Measurements from ENCODE around the gene ZBTB18. TPM values are rescaled to one million over a fixed set of nuclear protein-coding genes. Genes with fewer than 3 reads are reported as not detected.

ZBTB18 gene
- polyA plus RNA-seq, 1 donor from 2014 or later: 30.6 TPM

GRCh38 chr1:244010703-244011123 lies 40.4 kb upstream of the ZBTB18 start:
- no peak overlapping the region for H3K9ac ChIP-seq (ENCODE audit: low read length)
- no peaks in the 10 kb centered on the region for H4K20me1 ChIP-seq (ENCODE audit: insufficient read depth)
- H3K4me3 ChIP-seq (ENCODE audit: low read length): no peak overlapping the region
- H3K9me2 ChIP-seq (ENCODE audit: insufficient read depth, low read length): no peaks in the 10 kb centered on the region
- peaks cover 3% of the 10 kb centered on the region for H3F3A ChIP-seq (ENCODE audit: insufficient read depth, low read length, poor library complexity, severe bottlenecking)
- no peaks in the 10 kb centered on the region for H3K27me3 ChIP-seq (ENCODE audit: insufficient read depth, low read depth, low read length)
- H3K27ac ChIP-seq (ENCODE audit: low read length): no peak overlapping the region
- no peaks in the 10 kb centered on the region for H3K79me2 ChIP-seq (replicated peaks; ENCODE audit: insufficient read depth, low read length)
- TF ChIP-seq POLR2AphosphoS5 (IDR thresholded peaks at IDR 0.05) (no peak), REST (IDR thresholded peaks at IDR 0.05; ENCODE audit: borderline replicate concordance) (no peak), SMC3 (conservative IDR thresholded peaks at IDR 0.05; ENCODE audit: poor library complexity) (no peak), RAD21 (conservative IDR thresholded peaks at IDR 0.05) (no peak), EP300 (conservative IDR thresholded peaks at IDR 0.05; ENCODE audit: poor library complexity, severe bottlenecking) (no peak), CTCF (IDR thresholded peaks at IDR 0.05; ENCODE audit: poor library complexity, severe bottlenecking) (no peak)
- no peaks in the 10 kb centered on the region for H3K36me3 ChIP-seq (ENCODE audit: insufficient read depth, low read length)
- no peaks in the 10 kb centered on the region for H3K9me3 ChIP-seq (ENCODE audit: low read length)
- no peak overlapping the region for H2AFZ ChIP-seq (ENCODE audit: low read depth, low read length)
- no peak overlapping the region for H3K4me2 ChIP-seq (ENCODE audit: low read length)

- Histone ChIP-seq H3K9ac (ENCODE audit: low read length) (no peak overlapping the region), H2AFZ (ENCODE audit: low read depth, low read length) (no peak overlapping the region), H3F3A (ENCODE audit: insufficient read depth, low read length, poor library complexity, severe bottlenecking) (peaks cover 3% of the 10 kb centered on the region), H3K9me3 (ENCODE audit: low read length) (no peaks in the 10 kb centered on the region), H3K9me2 (ENCODE audit: insufficient read depth, low read length) (no peaks in the 10 kb centered on the region), H3K4me3 (ENCODE audit: low read length) (no peak overlapping the region), H3K27ac (ENCODE audit: low read length) (no peak overlapping the region), H3K4me2 (ENCODE audit: low read length) (peak overlapping the region; percentile 61), H3K36me3 (ENCODE audit: insufficient read depth, low read length) (no peaks in the 10 kb centered on the region), H4K20me1 (ENCODE audit: insufficient read depth) (no peaks in the 10 kb centered on the region), H3K27me3 (ENCODE audit: insufficient read depth, low read depth, low read length) (no peaks in the 10 kb centered on the region), H3K79me2 (replicated peaks; ENCODE audit: insufficient read depth, low read length) (no peaks in the 10 kb centered on the region)
- TF ChIP-seq EP300 (conservative IDR thresholded peaks at IDR 0.05; ENCODE audit: poor library complexity, severe bottlenecking): no peak
- no peak for TF ChIP-seq SMC3 (conservative IDR thresholded peaks at IDR 0.05; ENCODE audit: poor library complexity)
- no peak for TF ChIP-seq RAD21 (conservative IDR thresholded peaks at IDR 0.05)
- TF ChIP-seq CTCF (IDR thresholded peaks at IDR 0.05; ENCODE audit: poor library complexity, severe bottlenecking): no peak
Measured at GRCh38 chr1:244011271-244011670, 39.8 kb upstream of the ZBTB18 start.
